GM12878 (cell line): Measurements from ENCODE around the gene METTL23.
"Not testable (repeated sequence)": the region's sequence is repeated elsewhere in the genome, so short reads cannot be mapped to it uniquely, and the experiment has no call there.

Experiments used
- CREM ChIP-seq: IDR thresholded peaks from 2 replicates; pipeline ENCODE4 v1.6.1; 2014; ENCODE audit warnings: antibody characterized with exemption, low read depth
- EZH2 ChIP-seq: IDR thresholded peaks from 2 replicates; pipeline ENCODE4 v1.6.1; 2012; ENCODE audit warnings: low read depth, mild to moderate bottlenecking, control low read depth, inconsistent platforms, low read length, borderline replicate concordance; ENCODE audit not compliant: control insufficient read depth
- HDGF ChIP-seq: fragments of 450-650 bp; IDR thresholded peaks from 2 replicates; pipeline ENCODE4 v1.6.1; 2016; ENCODE audit warnings: antibody characterized with exemption
- JUND ChIP-seq: IDR thresholded peaks from 2 replicates; pipeline ENCODE4 v1.6.1; 2012; ENCODE audit warnings: low read depth, mild to moderate bottlenecking, low read length, improper control_type of control experiment, moderate library complexity
- MXI1 ChIP-seq: fragments of 150-350 bp; IDR thresholded peaks from 2 replicates; pipeline ENCODE4 v1.6.1; 2011; ENCODE audit warnings: low read depth, mild to moderate bottlenecking, inconsistent platforms, low read length, improper control_type of control experiment
- RCOR1 ChIP-seq: conservative IDR thresholded peaks from 2 replicates; pipeline ENCODE4 v1.6.1; 2012; ENCODE audit warnings: low read depth, low read length, improper control_type of control experiment
- RFX5 ChIP-seq: IDR thresholded peaks from 2 replicates; pipeline ENCODE4 v1.6.1; 2011; ENCODE audit warnings: low read depth, low read length, improper control_type of control experiment
- SMAD1 ChIP-seq: fragments of 450-650 bp; IDR thresholded peaks from 2 replicates; pipeline ENCODE4 v1.6.1; 2018; ENCODE audit warnings: mild to moderate bottlenecking, low read depth; ENCODE audit not compliant: partially characterized antibody
- SP1 ChIP-seq: IDR thresholded peaks from one replicate; pipeline ENCODE4 v1.6.1; 2011; ENCODE audit warnings: low read depth, low read length
- TF ChIP-seq, protein P1 (sequence below), 3 experiments: IDR thresholded peaks in 2 of 3; conservative IDR thresholded peaks in 1 of 3; 2 replicates each; pipeline ENCODE4 v1.5.1; 2011; ENCODE audit warnings: low read depth in 3 of 3, low read length in 3 of 3, mild to moderate bottlenecking in 3 of 3, control low read depth in 2 of 3, moderate library complexity in 2 of 3, inconsistent platforms in 1 of 3, mixed read lengths in 1 of 3; ENCODE audit not compliant: control insufficient read depth in 2 of 3, insufficient read depth in 1 of 3; ENCODE audit errors: extremely low read depth in 1 of 3
- TF ChIP-seq, protein P2 (sequence below): fragments of 450-650 bp; IDR thresholded peaks from 2 replicates; pipeline ENCODE4 v1.6.1; 2017; ENCODE audit warnings: mild to moderate bottlenecking
- TF ChIP-seq, protein P3 (sequence below): IDR thresholded peaks from 2 replicates; pipeline ENCODE4 v1.6.1; 2012; ENCODE audit warnings: improper control_type of control experiment, low read depth, low read length; ENCODE audit not compliant: insufficient replicate concordance

DNA sequence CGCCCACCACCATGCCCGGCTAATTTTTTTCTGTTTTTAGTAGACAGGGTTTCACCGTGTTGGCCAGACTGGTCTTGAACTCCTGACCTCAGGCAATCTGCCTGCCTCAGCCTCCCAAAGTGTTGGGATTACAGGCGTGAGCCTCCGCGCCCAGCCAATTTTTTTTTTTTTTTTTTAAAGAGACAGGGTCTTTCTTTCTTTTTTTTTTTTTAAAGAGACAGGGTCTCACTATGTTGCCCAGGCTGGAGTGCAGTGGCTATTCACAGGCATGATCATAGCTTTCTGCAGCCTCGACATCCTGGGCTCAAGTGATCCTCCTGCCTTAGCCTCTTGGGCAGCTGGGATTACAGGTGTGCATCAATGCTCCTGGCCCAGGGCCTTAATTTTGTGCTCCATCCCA is 14.3 kb upstream of the METTL23 start:
- TF ChIP-seq, protein P1, sequence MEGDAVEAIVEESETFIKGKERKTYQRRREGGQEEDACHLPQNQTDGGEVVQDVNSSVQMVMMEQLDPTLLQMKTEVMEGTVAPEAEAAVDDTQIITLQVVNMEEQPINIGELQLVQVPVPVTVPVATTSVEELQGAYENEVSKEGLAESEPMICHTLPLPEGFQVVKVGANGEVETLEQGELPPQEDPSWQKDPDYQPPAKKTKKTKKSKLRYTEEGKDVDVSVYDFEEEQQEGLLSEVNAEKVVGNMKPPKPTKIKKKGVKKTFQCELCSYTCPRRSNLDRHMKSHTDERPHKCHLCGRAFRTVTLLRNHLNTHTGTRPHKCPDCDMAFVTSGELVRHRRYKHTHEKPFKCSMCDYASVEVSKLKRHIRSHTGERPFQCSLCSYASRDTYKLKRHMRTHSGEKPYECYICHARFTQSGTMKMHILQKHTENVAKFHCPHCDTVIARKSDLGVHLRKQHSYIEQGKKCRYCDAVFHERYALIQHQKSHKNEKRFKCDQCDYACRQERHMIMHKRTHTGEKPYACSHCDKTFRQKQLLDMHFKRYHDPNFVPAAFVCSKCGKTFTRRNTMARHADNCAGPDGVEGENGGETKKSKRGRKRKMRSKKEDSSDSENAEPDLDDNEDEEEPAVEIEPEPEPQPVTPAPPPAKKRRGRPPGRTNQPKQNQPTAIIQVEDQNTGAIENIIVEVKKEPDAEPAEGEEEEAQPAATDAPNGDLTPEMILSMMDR (IDR thresholded peaks at IDR 0.05 in 2 of 3, conservative IDR thresholded peaks at IDR 0.05 in 1 of 3; ENCODE audit: control insufficient read depth in 2 of 3, extremely low read depth in 1 of 3, insufficient read depth in 1 of 3, low read depth in 3 of 3, low read length in 3 of 3), result not testable (repeated sequence)
- TF ChIP-seq JUND, SMAD1, SP1, HDGF, RCOR1, CREM, RFX5, MXI1, EZH2: not testable (repeated sequence)
- TF ChIP-seq, protein P2, sequence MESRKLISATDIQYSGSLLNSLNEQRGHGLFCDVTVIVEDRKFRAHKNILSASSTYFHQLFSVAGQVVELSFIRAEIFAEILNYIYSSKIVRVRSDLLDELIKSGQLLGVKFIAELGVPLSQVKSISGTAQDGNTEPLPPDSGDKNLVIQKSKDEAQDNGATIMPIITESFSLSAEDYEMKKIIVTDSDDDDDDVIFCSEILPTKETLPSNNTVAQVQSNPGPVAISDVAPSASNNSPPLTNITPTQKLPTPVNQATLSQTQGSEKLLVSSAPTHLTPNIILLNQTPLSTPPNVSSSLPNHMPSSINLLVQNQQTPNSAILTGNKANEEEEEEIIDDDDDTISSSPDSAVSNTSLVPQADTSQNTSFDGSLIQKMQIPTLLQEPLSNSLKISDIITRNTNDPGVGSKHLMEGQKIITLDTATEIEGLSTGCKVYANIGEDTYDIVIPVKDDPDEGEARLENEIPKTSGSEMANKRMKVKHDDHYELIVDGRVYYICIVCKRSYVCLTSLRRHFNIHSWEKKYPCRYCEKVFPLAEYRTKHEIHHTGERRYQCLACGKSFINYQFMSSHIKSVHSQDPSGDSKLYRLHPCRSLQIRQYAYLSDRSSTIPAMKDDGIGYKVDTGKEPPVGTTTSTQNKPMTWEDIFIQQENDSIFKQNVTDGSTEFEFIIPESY, result not testable (repeated sequence)
- TF ChIP-seq, protein P3, sequence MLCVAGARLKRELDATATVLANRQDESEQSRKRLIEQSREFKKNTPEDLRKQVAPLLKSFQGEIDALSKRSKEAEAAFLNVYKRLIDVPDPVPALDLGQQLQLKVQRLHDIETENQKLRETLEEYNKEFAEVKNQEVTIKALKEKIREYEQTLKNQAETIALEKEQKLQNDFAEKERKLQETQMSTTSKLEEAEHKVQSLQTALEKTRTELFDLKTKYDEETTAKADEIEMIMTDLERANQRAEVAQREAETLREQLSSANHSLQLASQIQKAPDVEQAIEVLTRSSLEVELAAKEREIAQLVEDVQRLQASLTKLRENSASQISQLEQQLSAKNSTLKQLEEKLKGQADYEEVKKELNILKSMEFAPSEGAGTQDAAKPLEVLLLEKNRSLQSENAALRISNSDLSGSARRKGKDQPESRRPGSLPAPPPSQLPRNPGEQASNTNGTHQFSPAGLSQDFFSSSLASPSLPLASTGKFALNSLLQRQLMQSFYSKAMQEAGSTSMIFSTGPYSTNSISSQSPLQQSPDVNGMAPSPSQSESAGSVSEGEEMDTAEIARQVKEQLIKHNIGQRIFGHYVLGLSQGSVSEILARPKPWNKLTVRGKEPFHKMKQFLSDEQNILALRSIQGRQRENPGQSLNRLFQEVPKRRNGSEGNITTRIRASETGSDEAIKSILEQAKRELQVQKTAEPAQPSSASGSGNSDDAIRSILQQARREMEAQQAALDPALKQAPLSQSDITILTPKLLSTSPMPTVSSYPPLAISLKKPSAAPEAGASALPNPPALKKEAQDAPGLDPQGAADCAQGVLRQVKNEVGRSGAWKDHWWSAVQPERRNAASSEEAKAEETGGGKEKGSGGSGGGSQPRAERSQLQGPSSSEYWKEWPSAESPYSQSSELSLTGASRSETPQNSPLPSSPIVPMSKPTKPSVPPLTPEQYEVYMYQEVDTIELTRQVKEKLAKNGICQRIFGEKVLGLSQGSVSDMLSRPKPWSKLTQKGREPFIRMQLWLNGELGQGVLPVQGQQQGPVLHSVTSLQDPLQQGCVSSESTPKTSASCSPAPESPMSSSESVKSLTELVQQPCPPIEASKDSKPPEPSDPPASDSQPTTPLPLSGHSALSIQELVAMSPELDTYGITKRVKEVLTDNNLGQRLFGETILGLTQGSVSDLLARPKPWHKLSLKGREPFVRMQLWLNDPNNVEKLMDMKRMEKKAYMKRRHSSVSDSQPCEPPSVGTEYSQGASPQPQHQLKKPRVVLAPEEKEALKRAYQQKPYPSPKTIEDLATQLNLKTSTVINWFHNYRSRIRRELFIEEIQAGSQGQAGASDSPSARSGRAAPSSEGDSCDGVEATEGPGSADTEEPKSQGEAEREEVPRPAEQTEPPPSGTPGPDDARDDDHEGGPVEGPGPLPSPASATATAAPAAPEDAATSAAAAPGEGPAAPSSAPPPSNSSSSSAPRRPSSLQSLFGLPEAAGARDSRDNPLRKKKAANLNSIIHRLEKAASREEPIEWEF, result not testable (repeated sequence)
